Renal cortex interstitium (tissue), 11 donors: Measurements from ENCODE around the gene CNDP1. TPM values are rescaled to one million over a fixed set of nuclear protein-coding genes. Genes with fewer than 3 reads are reported as not detected.
A peak's percentile ranks its signal among the peaks of the same experiment; 100 is the strongest.

Experiments
- DNase-seq, 11 donors: peaks; one replicate each; pipeline ENCODE4 v3.0.0-alpha.2; 2013; ENCODE audit warnings: low read depth in 9 of 11, low spot score in 4 of 11; ENCODE audit errors: extremely low read depth in 1 of 11
- polyA plus RNA-seq, 3 donors: library from polyadenylated mRNA; unstranded; fragments of 120-200 nt; gene quantifications; one replicate each; pipeline ENCODE4 v1.2.1, GENCODE V29; 2013; ENCODE audit not compliant: insufficient read length in 3 of 3

The CNDP1 gene
- polyA plus RNA-seq, 3 donors = 1.2 to 2.0 (median 1.3) TPM

- DNase-seq = no peak
Measured at GRCh38 chr18:74632351-74632679, 98.0 kb downstream of the CNDP1 start.

- no peak for DNase-seq
Measured at GRCh38 chr18:74632856-74633255, 98.6 kb downstream of the CNDP1 start.

GRCh38 chr18:74633652-74634352, 99.5 kb downstream of the CNDP1 start:
- DNase-seq = no peak

- peak in 5 of 11 donors; percentile 32 to 50 (median 35) for DNase-seq
Measured at GRCh38 chr18:74635224-74635975, 101.1 kb downstream of the CNDP1 start.

Other genes with a start within 250 kb of the CNDP1 start
- 100 to 1,000 TPM; 263 to 275 (median 275) TPM for gene CYB5A, start 242.5 kb upstream of the CNDP1 start, polyA plus RNA-seq
- under 1 TPM; 0.17 to 0.47 (median 0.39) TPM for gene C18orf63, start 218.7 kb upstream of the CNDP1 start, polyA plus RNA-seq
- under 1 TPM; 0.08 to 0.32 (median 0.14) TPM for gene DIPK1C, start 77.2 kb upstream of the CNDP1 start, polyA plus RNA-seq
- gene CNDP2, start 38.1 kb upstream of the CNDP1 start, polyA plus RNA-seq = 100 to 1,000 TPM; 275 to 363 (median 290) TPM
- gene ZNF407, start 63.4 kb downstream of the CNDP1 start, polyA plus RNA-seq = 10 to 100 TPM in 2 of 3 donors, 1 to 10 TPM in 1; 10.0 to 10.1 (median 10.1) TPM